GM19463 (cell line): ENCODE data around the gene CASTOR1.

Source experiments
- ATAC-seq: cut with Tn5 transposase; IDR thresholded peaks from one replicate; pipeline ENCODE4 v1.9.1; 2021; ENCODE audit warnings: mild to moderate bottlenecking, moderate library complexity; ENCODE audit not compliant: unreplicated experiment

Gene CASTOR1

DNA sequence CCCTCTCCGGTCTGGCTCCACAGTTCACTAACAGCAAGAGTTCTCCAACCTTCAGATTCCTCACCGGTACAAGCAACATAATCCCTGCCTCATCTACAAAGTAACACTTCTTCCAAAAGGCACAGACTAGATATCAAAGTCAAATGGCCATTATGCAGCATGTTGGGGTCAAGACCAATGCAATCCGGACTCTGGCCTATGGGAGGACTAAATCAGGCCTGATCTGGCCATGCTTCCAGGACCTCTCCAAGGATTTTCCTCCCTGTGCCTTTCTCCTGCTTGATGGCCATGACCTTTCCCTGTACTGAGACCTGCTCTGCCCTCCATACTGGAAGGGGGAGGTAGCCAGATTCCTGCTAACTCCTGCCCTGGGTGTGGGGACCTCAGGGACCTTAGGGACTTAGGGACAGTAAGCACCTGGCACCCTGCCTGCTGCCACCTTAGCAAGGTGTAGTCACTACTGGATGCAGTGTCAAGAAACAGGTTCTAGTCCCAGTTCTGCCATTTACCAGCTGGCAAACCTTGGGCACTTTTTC lies 30.8 kb upstream of the CASTOR1 start:
- no peak for ATAC-seq

DNA sequence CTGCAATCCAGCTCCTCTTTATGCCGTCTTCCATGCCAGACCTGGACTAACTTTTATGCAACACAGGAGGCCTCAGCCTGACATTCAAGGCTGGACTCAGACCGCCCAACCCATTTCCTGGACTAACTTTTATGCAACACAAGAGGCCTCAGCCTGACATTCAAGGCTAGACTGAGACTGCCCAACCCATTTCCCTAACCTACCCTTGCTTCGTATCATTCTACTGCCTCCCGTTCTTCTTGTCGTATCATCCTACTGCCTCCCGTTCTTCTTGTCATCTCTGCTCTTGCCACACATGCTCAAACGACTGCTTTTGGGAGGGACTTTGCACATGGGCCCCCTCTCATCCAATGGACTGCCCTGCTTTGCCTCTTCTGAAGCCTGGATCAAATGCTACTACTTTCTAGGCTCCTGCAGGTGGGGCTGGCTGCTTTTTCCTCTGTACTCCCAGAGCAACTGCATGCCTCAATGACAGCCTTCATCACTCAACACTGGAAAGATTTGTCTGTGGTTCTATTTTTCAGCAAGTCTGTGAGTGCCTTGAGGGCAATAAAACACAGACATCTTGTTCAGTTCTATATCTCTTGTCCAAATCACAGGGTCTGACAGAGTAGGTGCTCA lies 29.6 kb upstream of the CASTOR1 start:
- no peak for ATAC-seq

DNA sequence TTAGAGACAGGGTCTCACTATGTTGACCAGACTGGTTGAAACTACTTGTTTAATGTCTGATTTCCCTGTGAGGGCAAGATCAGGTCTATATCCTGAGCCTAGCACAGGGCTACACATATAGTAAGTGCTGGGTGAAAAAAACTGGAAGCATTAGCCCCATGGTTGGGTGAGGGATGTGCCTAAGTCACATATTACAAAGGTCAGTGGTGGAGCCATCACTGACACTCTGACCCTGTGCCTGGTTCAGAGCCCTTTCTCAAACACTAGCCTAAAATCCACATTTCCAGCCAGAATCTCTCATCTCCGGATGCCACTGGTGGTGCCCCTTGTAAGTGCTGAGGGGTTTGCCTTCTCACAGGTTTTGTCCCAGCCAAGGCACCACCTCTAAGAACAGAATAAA lies 28.5 kb upstream of the CASTOR1 start:
- ATAC-seq = no peak

DNA sequence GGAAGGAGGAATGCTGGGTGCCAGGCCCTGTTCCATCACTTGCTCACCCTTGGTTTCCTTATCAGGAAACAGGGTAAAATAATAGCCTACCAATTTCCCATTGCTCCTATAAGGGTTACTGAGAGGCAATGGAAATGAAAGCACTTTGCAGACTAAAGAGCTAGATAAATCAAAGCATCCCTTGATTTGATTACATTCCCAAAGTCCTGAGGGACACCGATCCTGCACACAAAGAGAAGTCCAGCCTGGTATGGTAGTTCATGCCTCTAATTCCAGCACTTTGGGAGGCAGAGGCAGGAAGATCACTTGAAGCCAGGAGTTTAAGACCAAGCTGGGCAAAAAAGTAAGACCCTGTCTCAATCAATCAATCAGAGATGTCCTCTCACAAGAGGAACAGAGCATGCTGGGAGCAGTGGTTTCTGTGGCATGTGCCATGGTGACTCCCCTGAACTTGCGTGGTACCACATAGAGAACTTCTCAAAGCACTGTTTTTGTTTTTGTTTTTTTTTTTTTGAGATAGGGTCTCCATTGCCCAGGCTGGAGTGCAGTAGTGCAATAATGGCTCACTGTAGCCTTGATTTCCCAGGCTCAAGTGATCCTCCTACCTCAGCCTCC lies 26.8 kb upstream of the CASTOR1 start:
- no peak for ATAC-seq

DNA sequence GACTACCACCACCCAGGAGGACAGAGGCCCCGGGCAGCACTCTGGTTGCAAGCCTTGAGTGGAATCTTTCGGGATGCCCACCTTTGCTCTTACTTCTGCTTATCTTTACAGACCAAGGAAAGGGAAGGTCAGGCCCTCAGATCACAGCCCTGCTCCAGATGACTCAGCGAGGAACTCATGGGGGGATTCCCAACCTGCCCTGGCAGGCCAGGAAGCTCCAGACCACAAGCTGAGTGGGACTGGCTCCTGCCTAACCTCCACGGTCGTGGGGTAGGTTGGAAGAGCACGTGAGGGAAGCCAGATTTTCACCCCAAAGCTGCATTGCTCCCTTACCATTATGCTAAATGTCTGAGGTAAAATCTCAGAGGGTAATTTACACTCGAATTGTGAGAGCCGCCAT lies 25.6 kb upstream of the CASTOR1 start:
- peak; percentile 53 for ATAC-seq

DNA sequence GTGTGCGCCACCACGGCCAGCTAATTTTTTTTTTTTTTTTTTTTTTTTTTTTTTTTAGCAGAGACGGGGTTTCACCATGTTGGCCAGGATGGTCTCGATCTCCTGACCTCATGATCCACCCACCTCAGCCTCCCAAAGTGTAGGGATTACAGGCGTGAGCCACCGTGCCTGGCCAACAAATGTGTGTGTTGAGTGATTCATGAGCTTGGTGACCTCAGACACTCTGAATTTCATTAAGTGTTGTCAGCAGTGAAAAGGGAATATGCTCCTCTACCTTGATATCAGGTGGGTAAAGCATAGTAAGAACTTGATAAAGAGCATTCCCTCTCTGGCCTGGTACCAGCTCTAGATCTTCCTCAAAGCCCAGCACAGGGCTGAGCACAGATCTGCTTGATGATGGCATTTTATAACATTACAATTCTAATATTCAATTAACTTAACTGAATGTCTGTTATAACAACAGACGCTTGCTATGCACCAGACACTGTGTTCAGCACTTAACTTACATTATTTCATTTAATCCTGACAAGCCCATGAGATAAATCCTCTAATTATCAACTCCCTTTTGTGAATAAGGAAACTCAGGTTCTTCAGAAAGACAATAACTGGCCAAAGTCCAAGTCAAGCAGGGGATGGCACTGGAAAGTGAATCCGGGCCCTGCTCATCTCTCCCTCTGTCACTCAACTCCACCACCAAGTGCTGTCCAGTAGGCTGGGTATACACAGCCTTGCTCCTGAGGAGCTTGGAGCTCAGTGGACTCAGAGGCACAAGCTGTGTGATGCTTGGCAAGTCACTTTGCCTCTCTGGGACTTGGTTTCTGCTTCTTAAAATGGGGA lies 24.4 kb upstream of the CASTOR1 start:
- no peak for ATAC-seq

DNA sequence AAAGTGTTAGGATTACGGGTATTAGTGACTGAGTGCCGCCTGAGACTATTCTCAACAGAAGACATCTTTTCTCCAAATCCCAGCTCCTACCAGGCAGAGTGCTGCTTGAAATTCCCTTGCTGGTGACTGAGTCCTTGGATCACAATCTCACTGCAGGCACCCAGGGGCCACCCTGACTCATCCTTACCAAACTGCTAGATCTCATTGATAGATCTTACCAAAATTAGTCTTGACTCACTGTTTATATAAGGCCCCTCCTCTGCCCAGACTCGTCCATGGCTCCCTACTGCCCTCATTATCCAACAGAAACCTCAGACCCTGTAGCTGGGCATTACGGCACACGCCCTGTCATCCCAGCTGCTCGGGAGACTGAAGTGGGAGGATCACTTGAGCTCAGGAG lies 22.7 kb upstream of the CASTOR1 start:
- ATAC-seq = no peak

DNA sequence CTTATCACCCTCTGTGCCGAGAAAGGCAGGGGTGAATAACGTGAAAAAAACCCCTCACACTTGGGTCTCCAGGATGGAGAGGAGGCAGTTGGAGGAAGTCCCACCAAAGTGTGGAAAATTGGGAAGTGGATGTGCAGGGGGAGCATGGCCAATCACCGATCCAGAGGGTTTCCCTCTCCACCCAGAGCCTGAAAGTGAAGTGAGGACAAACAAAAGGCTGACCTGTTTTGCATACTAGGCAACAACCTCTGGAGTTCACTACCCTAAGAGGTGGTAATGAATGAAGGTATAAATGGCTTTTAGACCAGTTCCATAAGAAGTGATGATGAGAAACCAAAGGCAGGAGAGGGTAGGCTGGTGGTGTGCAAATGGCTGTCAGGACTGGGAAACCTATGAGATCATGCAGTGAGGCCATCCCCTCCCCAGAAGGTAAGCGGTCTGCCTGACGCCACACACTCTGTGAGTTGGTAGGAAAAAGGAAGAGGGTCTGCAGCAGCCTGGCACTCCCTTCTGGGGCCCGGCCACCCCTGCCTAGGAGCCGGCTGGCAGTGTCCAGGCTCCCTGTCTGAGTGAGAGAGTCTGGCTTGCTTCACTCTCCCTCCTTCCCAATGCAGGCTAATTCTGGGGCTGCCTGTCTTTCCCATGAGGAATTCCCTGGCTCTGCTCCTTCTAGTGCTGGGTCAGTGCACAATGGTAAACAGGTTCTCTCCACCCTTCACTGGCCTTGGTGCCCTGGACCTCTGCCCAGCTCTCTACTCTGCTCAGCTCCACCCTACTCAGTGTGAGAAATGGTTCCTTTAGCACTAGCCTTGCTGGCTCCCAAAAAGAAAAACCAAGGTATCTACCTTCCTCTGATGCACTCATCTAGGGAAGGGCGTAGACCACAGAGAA lies 21.8 kb upstream of the CASTOR1 start:
- no peak for ATAC-seq

DNA sequence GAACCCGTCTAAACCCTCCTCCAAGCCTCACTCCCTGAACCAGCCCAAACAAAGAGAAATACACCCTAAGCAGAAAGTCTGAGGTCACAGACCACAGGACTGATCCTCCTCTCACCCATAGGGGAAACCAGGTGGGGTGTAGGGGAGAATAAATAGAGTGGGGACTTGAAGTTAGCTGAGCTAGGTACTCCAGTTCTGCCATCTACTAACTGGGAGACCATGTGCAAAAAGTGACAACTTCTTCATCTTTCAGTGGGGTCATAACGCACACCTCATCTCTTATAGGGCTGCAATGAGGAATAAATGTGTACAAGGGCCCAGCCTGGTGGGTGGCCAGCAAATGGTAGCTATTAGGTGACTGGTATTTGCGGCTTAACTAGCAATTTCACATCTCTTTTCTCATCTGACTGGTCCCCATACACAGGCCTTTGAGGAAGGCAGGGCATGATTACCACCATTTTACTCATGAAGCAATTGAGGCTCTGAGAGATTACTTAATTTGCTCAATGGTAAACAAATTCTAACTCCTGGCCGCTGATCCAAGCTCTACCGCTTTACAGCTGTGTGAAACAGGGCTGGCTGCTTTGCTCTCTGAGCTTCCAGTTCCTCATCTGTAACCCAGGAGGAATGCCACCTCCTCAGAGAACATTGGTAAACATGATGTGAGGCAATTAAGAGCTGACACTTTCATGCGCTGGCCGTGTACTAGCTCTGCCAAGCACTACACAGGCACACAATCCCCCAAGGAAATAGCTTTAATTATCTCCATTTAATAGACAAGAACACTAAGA lies 20.8 kb upstream of the CASTOR1 start:
- no peak for ATAC-seq

DNA sequence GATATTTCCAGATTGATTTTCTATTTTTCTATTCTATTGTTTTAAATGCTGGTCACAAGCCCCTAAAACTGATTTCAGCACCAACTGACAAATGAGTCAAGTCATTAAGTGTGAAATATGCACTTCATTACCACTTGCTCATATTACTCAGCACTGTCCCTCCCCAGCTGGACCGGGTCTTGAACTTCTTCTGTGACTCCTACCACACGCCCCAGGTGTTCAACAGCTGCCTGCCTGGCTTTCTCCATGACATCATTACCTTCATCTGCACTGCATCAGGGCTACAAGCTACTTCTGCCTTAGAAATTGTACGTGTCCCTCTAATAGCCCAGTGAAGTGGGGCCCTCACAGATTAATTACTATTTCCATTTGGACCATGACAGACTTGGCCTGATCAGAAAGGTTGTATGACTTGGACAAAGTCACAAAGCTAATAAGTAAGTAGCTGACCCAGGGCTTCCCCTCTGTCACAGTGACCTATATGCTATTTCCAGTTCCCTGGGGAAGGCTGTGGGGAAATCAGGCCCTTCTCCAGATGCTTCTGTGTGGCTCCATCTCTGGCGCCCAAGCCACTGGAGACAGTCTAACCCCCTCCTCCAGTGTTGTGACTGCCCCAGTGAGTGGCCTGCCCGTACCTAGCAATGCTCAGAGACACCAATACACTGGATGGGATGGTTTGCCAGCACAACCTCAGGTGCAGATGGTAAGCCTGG lies 19.4 kb upstream of the CASTOR1 start:
- ATAC-seq = no peak

DNA sequence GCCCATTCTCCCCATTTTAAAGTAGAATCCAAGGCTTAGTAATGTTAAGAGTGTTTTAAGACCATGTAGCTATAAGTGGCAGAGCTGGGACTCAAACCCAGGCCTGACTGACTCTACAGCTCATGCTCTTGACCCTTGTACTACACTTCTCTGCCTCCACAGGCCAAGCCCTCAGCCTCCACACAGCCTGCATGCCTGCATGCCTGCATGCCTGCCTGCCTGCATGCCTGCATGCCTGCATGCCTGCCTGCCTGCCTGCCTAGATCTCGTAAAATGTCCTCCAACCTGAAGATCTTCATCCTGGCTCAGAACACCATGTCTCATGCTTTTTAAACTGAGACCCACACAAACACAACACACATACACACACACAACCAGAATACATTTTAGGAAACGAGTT lies 18.8 kb upstream of the CASTOR1 start:
- no peak for ATAC-seq

DNA sequence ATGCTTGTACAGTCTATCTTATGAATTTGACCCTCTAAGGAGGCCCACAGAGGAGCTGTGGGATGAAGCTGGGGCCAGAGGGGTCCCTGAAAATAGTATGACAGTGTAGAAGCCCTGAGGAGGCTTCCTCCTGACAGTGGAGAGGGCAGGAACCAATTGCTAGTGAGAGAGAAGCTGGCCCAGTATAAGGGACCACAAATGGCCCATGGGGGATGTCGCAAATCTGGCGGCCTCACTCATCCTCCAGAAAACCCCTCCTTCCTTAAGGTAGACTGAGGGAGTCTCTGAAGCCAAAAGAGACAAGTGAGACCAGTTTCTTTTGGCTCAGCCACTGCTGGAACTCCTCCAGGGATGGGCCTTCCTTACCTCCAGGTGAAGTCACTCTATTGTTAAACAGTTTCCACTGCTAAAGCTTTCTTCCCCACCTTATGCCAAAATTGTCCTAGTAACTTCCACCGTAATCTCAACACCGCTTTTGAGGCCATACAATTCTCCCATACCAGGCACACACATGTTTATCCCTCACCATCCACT lies 17.8 kb upstream of the CASTOR1 start:
- no peak for ATAC-seq

DNA sequence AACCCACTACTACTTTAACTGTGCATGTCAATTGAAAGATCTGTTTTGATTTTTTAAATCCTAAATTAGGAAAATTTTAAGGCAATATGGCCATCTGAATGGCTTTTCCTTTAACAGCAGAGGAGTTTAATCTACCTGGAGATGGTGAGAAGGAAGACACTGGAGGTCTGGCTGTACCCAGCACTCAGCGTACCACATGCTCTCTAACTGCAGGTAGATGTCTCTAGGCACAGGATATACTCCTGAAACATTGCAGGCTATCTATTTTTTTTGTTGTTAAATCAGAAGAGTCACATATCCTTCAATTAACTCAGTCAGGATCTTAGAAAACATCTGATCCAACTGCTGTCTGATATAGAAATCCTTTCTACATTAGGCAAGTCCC lies 17.3 kb upstream of the CASTOR1 start:
- no peak for ATAC-seq

DNA sequence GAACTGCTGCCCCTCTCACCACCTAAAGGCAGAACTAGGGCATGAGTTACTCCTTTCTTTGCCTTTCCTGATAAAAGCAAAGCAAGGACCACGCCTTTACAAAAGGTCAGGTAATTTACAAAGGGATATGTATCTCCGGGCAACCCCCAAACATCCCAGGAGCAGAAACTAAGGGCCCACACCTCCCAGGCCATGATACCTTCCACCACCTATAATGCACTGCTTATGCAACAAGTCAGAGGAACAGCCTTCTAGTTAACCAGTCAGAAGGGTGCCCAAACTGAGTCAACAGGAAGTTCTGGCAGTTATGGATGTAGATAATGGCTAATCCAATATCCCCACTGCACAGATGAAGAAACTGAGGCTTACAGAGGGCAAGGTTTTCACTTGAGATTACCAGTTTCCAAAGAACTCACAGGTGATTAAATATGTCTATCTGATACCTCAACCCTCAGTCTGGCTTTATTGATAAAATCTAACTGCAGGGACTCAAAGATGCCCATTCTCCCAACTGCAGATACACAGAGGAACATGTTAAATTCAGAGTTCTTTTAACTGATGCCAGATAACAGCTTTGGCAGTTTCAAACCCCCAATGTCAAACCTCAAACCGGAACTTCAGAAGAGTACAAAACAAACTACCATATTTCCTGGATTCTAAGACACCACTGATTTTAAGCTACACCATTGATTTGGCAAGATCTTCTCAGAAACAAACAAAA lies 16.8 kb upstream of the CASTOR1 start:
- no peak for ATAC-seq

DNA sequence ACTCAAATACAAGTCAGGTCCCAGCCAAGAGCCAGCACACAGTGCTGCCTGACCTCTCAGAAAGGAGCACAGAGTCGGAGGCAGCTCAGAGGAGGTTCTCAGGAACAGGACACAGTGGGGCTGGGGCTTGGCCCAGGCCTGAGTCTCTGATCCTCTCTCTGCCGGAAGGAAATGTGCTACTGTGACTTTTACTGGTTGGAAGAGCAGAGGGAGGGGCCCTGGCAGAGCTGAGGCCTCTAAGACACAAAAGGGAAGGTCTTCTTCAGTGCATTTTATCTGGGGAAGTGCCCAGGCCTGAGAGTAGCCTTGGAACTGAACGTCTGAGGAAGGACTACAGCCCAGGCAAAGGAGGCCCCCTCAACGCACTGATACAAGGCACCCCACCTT lies 16.2 kb upstream of the CASTOR1 start:
- ATAC-seq = no peak

DNA sequence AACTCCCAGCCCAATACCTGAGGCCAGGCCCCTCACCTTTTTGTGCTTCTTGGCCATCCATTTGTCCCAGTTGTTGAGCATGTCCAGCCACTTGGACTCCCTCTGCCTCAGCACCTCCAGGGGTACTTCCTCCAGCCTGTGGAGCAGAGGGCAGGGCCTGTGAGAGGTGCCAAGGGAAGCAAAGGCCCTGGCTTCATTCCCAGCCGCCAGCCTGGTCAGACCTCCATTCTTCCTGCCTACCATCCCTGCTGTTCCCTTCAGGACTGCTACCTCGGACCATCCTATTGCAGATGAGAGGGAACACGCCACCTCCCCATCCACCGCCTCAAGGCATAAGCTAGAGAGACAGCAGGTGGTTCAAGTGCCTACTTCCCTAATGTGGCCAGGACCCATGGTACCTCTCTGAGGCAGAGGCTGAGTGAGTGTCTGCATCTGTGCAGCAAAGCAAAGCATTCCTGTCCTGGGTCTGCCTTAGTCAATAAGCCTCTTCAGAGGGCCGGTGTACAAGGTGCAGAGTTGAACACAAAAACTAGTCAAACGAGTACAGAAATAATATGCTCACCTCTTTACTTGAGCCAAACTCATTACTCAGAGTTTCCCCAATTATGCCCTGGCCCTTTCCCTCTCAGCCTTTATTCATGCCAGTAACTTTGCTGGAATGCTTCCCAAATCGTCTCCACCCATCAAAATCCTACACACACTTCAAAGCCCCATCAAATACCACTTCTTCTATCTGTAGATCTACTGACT lies 15.4 kb upstream of the CASTOR1 start:
- no peak for ATAC-seq

DNA sequence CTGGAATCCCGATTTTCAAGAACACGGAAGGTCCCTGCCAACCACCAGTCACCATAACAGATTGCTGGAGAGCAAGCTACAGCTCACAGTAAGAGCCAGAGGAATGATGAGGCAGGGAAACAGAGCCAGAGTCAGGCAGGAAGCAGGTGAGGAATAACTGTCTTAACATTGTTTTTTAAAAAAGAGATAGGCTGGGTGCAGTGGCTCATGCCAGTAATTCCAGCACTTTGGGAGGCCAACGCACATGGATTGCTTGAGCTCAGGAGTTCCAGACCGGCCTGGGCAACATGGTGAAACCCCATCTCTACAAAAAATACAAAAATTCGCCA lies 13.5 kb upstream of the CASTOR1 start:
- no peak for ATAC-seq
